GM18508 (cell line): ENCODE data around the gene RNF186.
"Not testable (repeated sequence)": the region's sequence is repeated elsewhere in the genome, so short reads cannot be mapped to it uniquely, and the experiment has no call there.

Experiments used
- ATAC-seq: cut with Tn5 transposase; IDR thresholded peaks from one replicate; pipeline ENCODE4 v1.9.1; 2021; ENCODE audit warnings: moderate number of reproducible peaks; ENCODE audit not compliant: insufficient read depth, unreplicated experiment

RNF186 gene

DNA sequence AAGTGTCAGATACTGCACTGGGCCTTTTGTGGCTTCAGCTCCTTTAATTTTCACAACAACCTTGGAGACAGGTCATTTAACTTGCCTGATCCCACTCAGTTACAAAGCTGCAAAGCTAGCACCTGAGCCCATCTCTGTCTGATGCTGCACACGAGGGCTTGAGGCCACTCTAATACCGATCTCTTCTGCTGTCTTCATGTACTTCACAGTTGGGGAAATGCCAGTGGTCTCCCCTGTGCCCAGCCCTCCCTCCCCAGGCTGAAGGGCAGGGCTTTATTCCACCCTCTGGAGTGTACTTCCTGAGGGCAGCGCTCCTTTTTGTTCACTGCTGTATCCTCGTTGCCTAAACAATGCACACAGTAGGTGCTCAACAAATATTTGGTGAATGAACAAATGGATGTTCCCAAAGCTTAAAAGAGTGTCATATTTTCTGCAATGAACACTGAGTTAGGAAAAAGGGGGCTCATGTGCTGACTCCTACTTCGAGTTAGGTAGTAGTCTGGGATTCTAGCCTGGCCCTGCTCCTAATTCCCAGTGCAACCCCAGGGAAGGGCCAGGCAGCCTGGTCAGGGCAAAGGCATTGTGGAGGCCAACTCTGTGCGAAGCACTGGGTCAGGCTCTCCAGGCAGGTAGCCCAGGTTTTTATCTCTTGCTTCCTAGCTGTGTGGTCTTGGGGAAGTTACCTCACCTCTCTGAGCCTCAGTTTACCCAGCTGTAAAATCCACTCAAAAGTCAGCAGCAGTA, 16.4 kb downstream of the RNF186 start:
- ATAC-seq = no peak

DNA sequence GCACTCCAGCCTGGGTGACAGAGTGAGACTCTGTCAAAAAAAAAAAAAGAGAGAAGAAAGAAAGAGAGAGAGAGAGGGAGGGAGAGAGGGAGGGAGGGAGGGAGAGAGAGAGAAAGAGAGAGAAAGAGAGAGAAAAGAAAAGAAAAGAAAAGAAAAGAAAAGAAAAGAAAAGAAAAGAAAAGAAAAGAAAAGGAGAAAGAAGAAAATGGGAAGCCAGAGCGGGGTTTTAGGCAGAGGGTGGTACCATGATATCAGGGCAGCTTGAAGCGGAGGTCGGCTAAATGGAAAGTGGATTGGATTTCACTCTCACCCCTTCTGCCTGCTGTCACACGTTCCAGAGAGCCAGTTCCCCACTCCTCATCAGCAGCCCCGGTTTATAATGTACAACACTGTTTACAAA, 17.3 kb downstream of the RNF186 start:
- no peak for ATAC-seq

DNA sequence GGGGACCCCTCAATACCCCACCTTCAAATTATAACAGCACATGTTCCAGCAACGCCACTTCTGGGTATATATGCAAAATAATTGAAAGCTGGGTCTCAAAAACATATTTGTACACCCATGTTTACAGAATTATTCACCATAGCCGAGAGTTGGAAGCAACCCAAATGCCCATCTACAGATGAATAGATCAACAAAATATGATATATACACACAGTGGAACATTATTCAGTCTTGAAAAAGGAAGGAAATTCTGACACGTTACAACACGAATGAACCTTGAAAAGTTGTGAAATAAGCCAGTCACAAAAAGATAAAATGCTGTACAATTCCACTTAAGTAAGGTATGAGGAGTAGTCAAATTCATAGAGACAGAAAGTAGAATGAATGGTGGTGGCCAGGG, 20.5 kb downstream of the RNF186 start:
- ATAC-seq = no peak

- ATAC-seq = no peak
Measured at GRCh38 chr1:19793360-19794046, 21.6 kb downstream of the RNF186 start.

GRCh38 chr1:19792237-19793002, 22.7 kb downstream of the RNF186 start:
- no peak for ATAC-seq

GRCh38 chr1:19790061-19790975, 24.8 kb downstream of the RNF186 start:
- ATAC-seq = not testable (repeated sequence)

GRCh38 chr1:19786988-19787423, 28.1 kb downstream of the RNF186 start:
- no peak for ATAC-seq

GRCh38 chr1:19785660-19786059, 29.4 kb downstream of the RNF186 start:
- ATAC-seq = no peak

- no peak for ATAC-seq
Measured at GRCh38 chr1:19780267-19780877, 34.7 kb downstream of the RNF186 start.

DNA sequence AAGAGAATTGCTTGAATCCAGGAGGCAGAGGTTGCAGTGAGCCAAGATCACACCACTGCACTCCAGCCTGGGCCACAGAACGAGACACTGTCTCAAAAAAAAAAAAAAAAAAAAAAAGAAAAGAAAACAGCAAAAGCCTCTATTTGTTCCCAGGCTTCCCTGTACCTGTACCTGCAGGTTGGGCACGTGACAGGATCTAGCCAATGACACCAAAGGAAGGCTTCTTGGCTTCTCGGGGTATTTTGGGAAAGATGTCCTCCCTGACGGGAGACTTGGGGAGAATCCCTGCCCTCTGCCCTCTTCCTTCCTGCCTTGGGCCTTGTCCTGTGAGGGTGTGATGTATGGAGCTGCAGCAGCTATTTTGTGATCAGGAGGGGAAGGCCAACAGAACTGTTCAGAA, 38.1 kb downstream of the RNF186 start:
- ATAC-seq = no peak

GRCh38 chr1:19776287-19776686, 38.8 kb downstream of the RNF186 start:
- ATAC-seq = no peak

GRCh38 chr1:19775831-19776230, 39.3 kb downstream of the RNF186 start:
- ATAC-seq = no peak

- ATAC-seq = no peak
Measured at GRCh38 chr1:19775317-19775716, 39.8 kb downstream of the RNF186 start.

- no peak for ATAC-seq
Measured at GRCh38 chr1:19774180-19774785, 40.8 kb downstream of the RNF186 start.

- no peak for ATAC-seq
Measured at GRCh38 chr1:19773485-19773884, 41.6 kb downstream of the RNF186 start.

DNA sequence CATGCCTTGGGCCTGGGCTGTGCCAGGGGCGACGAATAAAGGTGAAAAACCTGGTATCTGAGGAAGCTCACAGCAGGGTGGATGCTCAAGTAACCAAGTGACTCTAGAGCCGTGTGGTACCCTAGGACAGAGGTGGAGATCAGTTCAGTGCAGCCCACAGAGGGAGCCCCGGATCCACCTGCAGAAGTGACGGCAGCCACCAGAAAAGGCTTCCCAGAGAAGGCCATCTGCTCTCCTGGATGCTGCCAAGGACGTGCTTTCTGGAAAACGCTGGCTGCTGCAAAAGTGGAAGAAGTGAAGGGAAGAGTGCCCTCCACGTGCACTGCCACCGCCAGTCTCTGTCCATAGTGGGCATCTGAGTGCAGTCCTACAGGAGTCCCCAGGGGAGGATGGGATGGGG, 43.0 kb downstream of the RNF186 start:
- no peak for ATAC-seq

- no peak for ATAC-seq
Measured at GRCh38 chr1:19771350-19771749, 43.7 kb downstream of the RNF186 start.

DNA sequence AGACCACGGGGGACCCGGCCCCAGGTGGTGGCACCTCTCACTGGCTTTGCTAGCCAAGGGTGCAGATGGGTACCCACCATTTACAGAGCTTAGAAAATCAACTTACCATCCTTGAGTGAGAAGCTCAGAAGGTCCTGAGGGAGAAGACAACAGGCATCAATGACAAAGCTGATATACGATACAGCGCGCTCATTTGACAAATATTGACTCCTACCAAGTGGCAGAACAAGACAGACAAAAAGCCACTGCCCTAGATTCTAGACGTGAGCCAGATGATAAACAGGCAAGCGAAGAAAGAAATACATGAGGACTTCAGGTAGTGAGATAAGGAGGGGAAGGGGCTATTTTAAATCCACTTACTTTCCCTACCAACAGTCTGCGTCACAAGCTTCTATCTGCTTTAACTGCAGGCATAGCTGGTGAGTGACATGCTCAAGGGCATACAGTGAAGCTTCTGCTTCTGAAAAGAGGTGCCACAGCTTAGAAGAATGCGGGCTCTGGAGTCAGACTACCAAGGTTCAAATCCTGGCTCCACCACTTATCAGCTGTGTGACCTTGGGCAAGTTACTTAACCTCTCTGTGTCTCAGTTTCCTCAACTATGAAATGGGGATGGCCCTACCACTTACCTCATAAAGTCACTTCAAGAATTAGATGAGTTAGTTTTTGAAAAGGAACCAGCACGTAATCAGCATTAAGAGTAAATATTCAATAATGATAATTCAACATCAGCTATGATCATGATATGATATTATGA, 44.5 kb downstream of the RNF186 start:
- ATAC-seq = no peak
